ENCODE data around the gene PTPN6.

The PTPN6 gene

GRCh38 chr12:6975297-6976032, 24.3 kb downstream of the PTPN6 start:
- no peak for DNase-seq

- no peak for DNase-seq
Measured at GRCh38 chr12:6977653-6978052, 26.5 kb downstream of the PTPN6 start.

- no peak for DNase-seq
Measured at GRCh38 chr12:6978188-6978587, 27.0 kb downstream of the PTPN6 start.

DNA sequence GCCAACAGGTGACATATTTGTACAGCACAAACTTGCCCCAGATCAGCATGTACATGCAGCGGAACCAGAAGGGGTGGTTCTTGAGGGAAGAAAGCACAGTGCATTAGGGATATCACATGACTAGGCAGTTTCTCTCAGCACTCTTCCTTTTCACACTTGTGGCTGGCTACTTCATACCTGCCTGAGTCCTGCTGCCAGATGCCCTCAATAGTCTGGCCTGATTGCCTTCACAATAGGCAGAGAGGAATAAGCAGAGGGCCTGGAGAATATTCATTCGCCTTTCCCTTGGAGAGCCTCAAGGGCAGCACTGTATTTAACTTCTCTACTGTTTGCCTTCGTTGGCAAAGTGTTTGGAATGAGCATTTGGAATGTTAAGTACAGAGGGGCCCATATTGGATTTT, 27.5 kb downstream of the PTPN6 start:
- DNase-seq = no peak

GRCh38 chr12:6979021-6979420, 27.9 kb downstream of the PTPN6 start:
- DNase-seq = no peak

- no peak for DNase-seq
Measured at GRCh38 chr12:6979453-6979852, 28.3 kb downstream of the PTPN6 start.

- DNase-seq = no peak
Measured at GRCh38 chr12:6980075-6980474, 28.9 kb downstream of the PTPN6 start.

GRCh38 chr12:6980740-6981139, 29.6 kb downstream of the PTPN6 start:
- DNase-seq = no peak

DNA sequence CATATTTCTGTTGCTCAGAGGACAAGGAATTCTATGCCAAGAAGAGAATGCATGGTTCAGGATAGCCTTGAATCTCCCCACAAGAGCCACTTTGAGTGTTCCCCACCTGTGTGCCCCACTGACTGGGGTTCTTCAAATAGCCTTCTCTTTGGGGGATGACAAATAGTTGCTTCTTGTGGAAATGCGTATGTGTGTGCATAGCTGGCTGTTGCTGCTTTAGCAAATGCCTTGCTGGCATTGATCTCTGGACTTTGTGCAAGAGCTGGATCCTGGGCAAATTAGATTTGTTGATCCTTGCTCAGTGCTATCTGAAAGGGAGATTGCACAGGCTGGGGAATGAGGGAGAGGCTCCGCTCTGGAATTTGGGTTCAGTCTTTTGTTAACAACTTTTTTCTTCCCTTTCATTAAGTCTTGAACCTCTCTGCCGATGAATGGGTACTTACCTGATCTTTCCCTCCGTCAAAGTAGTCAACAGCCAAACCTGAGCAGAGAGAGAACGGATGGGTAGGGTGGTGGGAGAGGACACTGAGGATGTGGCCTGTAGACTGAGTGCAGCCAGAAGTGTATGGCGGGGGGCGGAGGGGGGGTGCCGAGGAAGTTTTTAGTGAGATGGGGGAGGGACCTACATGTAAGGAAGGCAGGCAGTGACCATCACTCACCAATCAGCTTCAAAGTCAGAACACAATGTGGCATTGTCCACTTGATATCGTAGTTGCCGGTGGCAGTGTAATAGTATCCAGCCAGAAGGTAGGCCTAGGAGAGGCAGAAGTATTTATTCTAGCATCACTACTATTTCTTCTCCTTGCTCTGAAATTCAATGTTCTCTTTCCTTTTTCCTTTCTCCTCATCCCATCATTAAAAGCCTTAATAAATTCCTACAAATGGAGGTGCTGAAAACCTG, 30.2 kb downstream of the PTPN6 start:
- no peak for DNase-seq

DNA sequence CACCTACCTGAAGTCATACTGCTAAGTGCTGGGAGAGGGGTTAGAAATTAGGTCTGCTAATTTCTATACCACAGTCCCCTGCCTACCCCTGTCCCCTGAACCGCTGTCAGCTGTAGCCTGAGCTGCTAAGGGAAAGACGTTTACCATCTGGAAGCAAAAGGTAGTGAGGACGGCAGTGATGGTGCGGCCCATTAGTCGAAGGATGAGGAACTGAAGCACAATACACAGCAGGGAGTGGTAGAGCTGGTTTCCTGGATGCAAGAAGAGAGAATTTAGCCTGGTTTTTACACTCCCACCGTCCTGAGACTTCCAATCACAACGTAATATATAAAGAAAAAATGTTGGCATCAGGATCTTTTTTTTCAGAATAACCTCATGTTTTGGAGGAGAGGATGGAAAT, 31.4 kb downstream of the PTPN6 start:
- DNase-seq = no peak

GRCh38 chr12:6987956-6988553, 36.9 kb downstream of the PTPN6 start:
- no peak for DNase-seq

GRCh38 chr12:6996040-6996441, 44.9 kb downstream of the PTPN6 start:
- DNase-seq = no peak

GRCh38 chr12:6998715-6999451, 47.7 kb downstream of the PTPN6 start:
- DNase-seq = no peak

DNA sequence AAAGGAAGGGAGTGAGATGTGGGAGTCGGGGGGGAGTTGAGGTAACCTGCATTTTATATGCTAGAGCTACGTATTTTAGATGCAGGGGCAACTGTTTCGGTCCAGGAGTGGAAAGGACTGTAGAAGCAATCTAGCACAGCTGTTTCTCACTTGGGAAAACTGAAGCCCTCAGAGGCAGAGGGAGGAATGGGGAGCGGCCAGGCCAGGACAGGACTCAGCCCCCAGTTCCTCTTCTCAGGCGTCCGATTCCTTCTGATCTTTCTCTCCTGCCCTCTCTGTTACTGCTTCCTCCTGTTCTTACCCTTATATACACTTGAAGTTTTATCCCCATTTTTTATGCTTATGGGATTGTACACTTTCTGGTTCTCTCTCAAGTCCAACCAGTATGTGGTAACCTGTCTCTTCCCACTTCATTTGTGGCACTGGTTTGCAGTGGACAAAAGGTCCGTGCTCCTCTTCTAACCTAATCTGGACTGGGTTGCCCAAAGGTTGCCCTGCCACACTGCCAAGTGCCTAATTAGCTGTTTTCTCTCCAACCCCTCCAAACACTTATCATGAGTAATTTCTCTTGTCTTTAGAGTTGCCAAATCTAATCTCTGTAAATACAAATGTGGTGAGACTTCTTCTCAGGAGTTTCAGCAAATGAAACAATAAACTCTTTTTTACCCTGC, 50.9 kb downstream of the PTPN6 start:
- no peak for DNase-seq

- no peak for DNase-seq
Measured at GRCh38 chr12:7004287-7004803, 53.2 kb downstream of the PTPN6 start.

DNA sequence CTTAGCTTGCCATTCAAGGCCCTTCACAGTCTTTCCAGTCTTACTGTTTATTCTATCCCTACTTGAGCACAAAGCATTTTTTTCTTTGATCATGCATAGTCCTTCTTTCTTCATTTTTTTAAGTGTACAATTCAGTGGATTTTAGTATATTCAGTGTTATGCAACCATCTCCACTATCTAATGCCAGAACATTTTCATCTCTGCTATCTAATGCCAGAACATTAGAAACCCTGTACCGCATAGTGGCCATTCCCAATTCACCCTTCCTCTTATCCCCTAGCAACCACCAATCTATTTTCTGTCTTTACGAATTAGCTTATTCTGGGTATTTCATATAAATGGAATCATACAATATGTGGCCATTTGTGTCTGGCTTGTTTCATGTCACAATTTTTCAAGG, 53.7 kb downstream of the PTPN6 start:
- no peak for DNase-seq

GRCh38 chr12:7005311-7005710, 54.2 kb downstream of the PTPN6 start:
- no peak for DNase-seq

- no peak for DNase-seq
Measured at GRCh38 chr12:7006639-7007038, 55.5 kb downstream of the PTPN6 start.

- DNase-seq = no peak
Measured at GRCh38 chr12:7008864-7009263, 57.7 kb downstream of the PTPN6 start.

DNA sequence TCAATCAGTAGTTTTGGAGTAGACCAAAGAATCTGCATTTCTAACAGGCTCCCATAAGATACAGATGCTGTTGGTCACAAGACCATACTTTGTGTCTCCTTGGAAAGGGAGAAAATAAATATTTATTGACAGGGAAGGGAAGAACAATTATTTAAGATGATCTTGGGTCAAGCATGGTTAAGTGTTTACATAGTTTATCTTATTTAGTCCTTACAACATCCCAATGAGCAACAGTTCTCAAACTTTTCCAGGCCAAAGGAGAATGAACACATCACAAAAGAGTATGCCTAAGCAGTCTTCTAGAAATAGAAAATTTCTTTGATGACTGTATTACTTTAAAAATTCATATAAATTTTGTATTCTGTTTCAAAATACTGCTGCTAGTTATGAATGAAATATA, 58.4 kb downstream of the PTPN6 start:
- DNase-seq = no peak

All from NCI-H82 (cell line).